Activated CD8-positive, alpha-beta memory T cell treated with anti-CD3 and anti-CD28 coated beads, Interleukin-2, amount 50 U/mL, for 1 hour (primary cell): ENCODE data around the gene FAM83D.

Experiments
- DNase-seq: peaks from one replicate; pipeline ENCODE4 v3.0.0-alpha.2; 2020; ENCODE audit errors: extremely low read depth

FAM83D gene

DNA sequence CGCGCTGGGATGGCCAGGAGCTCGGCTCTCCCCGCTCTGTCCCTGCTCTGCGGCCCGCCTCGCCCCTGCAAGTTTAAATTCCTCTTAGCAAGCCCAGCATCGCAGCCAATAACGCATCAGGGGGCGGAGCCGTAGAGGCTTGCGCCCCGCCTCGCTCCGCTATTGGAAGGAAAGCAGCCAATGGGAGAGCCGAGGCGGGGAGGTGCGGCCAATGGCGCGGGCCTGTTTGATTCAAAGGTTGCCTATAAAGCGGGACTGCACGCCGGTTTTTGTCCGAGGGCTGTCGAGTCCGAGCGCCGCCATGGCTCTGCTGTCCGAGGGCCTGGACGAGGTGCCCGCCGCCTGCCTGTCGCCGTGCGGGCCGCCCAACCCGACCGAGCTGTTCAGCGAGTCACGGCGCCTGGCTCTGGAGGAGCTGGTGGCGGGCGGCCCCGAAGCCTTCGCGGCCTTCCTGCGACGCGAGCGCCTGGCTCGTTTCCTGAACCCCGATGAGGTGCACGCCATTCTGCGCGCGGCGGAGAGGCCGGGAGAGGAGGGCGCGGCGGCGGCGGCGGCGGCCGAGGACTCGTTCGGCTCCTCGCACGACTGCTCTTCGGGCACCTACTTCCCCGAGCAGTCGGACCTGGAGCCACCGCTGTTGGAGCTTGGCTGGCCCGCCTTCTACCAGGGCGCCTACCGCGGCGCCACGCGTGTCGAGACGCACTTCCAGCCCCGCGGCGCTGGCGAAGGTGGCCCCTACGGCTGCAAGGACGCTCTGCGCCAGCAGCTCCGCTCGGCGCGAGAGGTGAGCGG, at the start of gene FAM83D:
FAM83D (plus strand) TSS at position 276 of the 792 bp plus-strand sequence; CDS start at position 302, 26 bp downstream.
- peak; percentile 77 for DNase-seq

- no peak for DNase-seq
Observed at GRCh38 chr20:38877483-38877882, 48.7 kb upstream of the FAM83D start.

- no peak for DNase-seq
Observed at GRCh38 chr20:38878866-38879265, 47.4 kb upstream of the FAM83D start.

DNA sequence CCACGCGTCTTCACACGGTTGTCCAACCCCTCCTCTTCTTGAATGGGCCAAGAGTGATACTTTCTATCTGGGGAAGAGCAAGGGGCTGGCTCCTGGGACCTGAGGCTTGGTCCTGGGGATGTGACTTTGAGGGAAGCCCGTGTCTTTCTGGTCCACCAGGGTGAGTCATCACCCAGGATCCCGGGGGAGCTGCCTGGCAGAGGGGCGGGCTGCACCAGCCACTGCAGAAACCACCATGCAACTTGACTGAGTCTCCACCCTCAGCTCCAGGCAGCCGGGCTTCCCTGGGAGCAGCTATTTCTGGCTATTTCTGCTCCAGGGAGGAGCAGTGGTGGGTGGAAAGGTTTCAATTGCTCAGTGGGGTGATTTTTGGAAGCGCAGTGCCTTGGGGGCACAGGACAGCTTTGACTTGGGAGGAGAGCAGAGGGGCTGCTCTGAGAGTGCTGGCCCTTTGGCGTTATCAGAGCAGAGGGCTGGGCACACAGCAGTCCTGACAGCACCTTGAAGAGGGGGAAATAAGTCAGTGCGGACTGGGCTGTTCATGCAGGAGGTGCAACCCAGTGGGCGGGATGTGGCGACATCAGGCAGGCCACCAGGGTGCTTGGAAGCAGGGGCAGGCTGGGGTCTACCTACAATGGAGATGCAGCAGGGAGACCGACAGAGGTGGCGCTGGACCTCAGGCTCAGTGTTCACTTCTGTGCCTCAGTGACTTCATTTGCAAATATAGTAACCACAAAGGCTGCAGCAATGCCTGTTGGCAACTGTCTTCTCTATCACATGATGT, 45.1 kb upstream of the FAM83D start:
- no peak for DNase-seq

GRCh38 chr20:38881806-38882440, 44.3 kb upstream of the FAM83D start:
- DNase-seq = no peak

DNA sequence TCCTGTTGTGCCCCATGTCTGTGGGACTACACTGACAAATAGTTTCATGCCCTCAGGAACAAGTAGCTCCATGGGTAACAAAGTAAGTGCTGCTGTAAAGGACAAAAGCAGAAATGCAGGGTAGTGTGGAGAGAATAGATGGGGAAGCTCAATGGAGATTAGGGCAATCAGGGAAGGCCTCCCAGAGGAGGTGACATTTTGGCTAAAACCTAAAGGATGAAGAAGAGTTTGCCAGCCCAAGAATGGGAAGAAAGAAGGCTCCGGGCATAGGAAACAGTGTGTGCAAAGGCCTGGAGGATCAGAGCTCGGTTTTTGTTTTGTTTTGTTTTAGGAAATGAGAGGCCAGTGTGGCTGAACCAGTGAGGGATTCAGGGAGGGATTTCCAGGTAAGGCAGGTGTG, 43.6 kb upstream of the FAM83D start:
- no peak for DNase-seq

DNA sequence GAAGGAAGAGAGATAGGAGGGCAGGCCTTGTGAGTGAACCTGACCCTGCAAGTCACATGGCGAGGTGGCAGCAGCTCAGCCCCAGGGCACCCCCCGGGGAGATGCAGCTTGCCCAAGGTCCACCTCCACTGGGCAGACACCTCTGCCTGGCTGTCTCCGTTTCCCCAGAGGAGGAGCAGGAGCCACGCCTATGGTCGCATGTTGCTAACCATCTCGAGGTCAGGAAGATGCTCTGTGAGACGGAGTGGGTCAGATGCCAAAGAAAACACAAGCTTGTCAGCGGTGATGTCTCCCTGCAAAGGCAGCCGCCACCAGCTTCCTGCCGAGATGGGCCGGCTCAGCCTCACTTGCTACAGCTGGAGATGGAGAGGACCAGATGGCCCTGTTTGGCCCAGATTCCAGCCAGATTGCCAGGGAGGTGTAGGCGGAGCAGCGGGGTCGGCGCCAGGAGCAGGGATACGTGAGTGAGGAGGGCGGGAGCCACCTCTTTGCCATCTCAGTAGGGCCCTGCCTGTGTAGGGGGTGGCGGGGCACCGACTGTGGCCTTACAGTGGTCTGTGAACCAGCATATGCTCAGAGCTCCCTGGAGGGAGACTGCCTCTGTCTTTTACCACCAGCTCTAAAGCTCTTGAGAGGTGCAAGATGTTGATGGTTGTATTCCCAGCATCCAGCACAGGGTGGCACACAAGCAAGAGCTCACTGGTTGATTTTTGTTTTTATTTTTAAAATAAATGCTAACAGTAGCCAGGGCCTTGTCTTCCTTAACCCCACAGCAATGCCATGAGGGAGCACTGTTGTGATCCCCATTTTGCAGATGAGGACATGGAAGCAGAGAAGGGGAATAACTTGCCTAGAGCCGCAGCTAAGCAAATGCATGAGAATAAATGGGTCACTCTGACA, 42.9 kb upstream of the FAM83D start:
- no peak for DNase-seq

- DNase-seq = no peak
Observed at GRCh38 chr20:38883981-38884733, 42.1 kb upstream of the FAM83D start.

DNA sequence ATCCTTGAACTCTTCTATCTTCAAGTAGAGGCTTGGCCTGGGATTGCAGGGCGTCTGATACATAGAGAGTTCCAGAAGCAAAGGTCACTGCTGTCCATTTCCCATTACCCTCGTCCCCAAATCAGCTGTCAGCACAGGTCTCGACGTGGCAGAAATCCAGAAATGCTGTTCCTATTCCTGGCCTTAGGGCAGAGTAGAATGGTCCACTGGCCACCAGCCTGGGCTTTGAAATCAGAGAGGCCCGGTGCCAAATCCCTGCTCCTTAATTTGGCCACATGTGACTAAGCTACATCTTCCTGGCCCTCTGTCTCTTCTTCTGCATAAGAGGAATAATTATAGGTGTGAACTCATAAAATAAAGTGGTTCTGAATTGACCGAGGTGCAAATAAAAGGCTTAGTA, 40.9 kb upstream of the FAM83D start:
- DNase-seq = no peak

DNA sequence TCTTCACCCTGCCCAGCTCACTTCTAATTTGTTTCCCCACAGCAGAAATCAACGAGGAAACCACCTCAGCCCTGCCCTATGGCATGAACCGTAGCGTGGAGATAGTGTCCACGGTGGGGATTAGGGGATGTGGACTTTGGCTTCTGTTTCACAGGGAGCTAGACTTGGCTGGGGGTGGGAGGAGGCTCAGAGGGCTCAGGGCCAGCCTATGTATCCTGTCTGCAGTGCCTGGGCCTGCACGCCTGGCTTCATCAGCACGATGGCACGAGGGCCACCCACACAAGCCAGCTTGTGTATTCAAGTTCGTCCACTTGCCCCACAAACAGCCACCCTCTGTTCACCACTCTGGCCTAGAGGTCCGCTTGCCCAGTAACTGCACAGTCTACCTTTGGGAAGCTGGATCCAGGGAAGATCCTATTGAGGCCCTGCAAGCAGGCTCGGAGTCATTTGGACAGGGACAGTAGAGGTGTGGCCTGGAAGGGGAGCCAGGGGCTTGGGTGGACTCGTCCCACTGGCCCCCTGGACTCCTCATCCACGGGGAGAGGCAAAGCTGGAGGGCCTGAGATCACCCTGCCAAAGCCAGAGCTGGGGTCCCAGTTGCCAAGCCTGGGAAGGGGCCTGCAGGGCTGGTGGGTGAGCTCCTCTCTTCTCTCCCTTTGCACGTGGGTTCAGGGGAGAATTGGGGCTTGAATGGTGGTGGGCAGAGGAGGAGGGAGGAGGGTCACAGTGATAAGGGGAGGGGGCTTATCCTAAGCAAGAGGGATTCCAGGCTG, 38.0 kb upstream of the FAM83D start:
- DNase-seq = no peak

DNA sequence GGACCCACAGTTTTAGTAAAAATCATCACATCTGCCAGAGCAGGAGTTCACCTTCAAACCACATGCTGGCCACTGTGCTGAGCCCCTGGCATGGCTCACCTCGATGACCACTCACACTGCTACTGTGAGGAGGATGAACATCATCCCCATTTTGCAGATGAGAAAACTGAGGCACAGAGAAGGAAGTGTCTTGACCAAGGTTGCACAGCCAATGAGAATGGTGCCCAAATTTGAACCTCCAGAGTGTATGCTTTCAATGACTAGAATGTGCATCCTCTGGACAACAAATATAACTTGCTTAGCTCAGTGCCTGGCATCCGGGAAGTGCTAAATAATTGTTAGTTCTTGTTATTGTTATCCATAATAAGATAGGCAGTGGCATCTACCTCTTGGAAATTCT, 37.2 kb upstream of the FAM83D start:
- no peak for DNase-seq

GRCh38 chr20:38889792-38890496, 36.3 kb upstream of the FAM83D start:
- no peak for DNase-seq

DNA sequence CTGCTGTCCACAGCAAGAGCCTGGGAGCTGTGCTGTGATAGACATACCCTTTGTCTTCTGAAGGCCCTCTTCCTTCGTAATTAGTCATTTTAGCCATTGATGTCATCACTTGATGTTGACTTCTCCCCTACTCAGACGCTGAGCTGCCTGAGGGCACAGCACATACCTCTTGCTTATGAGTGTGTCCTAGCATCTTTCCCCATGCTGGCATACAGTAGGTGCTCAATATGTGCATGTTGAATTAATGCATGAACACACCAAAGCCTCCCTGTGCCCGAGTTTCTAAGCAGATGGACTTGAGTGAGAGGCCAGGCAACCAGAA, 35.8 kb upstream of the FAM83D start:
- no peak for DNase-seq

GRCh38 chr20:38892091-38892981, 33.9 kb upstream of the FAM83D start:
- DNase-seq = no peak

GRCh38 chr20:38893056-38893564, 33.1 kb upstream of the FAM83D start:
- DNase-seq = no peak

DNA sequence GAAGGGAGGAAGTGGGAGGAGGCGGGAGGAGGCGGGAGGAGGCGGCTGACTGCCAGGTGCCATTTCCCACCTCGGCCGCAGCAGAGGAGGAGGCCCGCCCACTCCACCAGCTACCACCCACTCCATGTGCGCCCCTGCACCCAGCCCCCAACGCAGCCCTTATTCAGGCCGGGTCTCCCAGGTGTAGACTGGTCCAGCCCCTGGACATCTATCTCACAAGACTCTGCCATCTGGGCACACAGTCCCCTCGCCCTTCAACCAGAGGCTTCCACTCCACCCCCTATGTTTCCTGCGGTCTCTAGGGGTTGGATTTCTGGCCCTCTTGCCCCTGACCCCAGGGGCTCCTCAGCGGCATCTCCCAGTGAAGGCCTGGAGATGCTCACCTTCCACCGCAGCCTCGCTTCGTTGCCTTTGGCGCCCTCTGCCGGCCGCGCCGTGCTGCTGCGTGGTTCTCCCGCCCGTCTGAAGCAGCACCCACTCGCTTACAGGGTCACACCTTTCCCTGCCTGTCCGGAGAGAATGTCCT, 32.6 kb upstream of the FAM83D start:
- DNase-seq = peak; percentile 46

DNA sequence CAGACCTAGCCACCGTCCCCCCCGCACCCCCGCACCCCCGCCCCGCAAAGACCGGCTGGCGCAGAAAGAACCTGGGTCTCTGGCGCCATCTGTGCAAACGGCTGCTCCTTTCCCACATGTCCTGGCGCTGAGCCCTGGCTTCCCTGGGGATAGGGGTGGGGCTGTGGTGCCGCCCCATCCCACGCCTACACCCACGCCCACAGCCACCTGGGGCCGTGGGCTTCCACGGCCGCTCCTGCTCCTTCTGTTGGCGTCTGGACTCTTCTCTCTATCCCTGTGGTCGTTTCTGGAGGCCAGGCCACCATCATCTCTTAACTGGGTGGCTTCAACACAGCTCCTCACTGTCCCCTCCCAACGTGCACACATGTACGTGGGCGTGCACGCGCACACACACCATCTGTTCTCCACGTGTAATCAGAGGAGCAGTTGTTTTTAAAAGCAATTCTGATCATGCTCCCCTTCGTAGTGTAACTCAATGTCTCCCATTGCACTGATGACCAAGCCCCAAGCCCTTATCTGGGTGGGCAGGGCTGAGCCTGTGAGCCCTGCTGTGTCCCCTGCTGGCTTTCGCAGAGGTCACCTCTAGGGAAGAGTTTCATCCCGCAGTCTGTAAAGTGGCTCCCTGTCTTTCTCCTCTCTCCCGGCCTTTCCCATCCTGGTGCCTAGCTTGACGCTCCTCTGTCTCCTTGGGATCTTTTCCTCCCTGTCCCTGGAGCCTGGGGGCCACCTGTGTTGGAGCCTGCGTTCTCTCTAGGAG, 31.9 kb upstream of the FAM83D start:
- no peak for DNase-seq
